Measurements from ENCODE around the gene CD99L2.

GRCh38 chrX:150768580-150769190 lies 129.8 kb downstream of the CD99L2 start:
- no peak for TF ChIP-seq CTCF (IDR thresholded peaks at IDR 0.05)
- no peak for TF ChIP-seq POLR2A (IDR thresholded peaks at IDR 0.05)

Measured in tibial nerve (tissue), 3 donors.